HG03039 (cell line): Measurements from ENCODE around the gene KIF1A.
"Not testable (repeated sequence)": the region's sequence is repeated elsewhere in the genome, so short reads cannot be mapped to it uniquely, and the experiment has no call there.

ENCODE experiments used
- ATAC-seq: cut with Tn5 transposase; IDR thresholded peaks from one replicate; pipeline ENCODE4 v1.9.1; 2021; ENCODE audit warnings: mild to moderate bottlenecking, moderate library complexity; ENCODE audit not compliant: unreplicated experiment

Gene KIF1A

DNA sequence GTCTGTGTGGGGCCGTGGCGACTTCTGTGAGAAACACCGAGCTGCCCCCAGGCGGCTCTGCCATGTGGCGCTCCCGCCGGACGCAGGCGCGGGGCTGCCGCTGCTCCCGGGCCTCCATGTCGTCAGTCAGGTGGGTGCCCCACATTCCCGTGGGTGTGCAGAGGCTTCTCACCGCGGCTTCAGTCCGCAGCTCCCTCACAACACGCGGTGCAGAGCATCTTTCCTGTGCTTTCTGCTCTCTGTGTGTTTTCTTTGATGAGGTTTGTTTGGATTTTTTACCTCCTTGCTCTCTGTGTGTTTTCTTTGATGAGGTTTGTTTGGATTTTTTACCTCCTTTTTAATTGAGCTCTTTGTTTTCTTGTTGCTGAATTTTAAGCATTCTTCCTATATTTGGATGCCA lies 115.4 kb downstream of the KIF1A start:
- ATAC-seq = no peak

DNA sequence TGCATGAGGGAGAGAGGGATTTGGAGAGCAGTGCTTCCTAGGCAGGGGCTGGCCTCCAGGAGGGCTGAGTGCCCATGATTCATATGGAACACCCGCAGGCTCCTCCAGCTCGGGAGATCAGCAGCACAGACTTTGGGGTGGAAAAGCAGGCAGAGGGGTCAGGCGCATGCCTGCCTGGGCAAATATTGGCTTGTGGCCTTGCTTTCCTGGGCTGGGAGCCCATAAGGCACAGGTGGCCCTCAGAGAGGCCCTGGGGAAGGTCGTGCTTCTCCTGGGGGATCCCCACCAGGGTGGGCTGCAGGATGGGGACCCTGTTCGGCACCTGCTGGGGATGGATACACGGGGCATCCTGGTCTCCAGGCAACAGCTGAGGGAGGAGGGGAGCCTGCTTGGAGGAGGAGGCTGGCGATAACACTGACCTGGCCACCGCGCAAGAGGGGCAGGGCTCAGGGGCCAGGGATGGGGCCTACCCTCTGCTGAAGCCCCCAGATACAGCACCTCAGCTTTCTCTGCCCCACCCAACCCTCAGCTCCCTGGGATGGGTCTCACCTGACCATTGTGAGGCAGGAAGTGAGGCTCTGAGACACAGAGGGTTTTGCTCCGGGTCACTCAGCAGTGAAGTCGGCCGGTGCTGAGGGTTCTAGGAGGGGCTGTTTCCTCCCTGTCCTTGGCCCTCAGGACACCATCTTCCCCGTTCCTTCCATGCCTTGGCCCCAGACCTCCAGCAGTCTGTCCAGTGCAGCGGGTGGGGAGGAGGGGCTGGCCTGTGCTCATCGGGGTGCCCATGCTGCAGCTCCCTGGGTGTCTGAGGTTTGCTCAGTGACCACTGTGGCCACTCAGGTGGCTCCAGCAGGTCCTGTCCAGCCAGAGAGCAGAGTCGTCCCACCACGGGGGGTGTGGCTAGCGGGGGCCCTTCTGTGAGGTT lies 116.3 kb downstream of the KIF1A start:
- no peak for ATAC-seq

DNA sequence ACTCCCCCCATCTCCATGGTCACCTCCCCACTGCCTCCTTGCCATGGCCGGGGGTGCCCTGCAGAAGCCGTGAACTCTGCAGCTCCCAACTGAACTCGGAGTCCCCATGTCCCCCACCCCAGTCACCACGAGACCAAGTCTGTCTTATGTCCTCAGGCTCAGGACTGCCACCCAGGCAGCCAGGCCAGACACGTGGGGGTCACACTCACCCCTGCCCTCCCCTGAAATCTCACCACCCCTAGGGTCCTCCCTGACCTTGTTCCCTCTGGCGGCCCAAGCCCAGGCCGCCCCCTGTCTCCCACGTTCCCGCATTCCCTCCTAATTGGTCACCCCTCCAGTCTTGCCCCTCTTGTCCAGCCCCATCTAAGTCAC lies 117.4 kb downstream of the KIF1A start:
- ATAC-seq = no peak

DNA sequence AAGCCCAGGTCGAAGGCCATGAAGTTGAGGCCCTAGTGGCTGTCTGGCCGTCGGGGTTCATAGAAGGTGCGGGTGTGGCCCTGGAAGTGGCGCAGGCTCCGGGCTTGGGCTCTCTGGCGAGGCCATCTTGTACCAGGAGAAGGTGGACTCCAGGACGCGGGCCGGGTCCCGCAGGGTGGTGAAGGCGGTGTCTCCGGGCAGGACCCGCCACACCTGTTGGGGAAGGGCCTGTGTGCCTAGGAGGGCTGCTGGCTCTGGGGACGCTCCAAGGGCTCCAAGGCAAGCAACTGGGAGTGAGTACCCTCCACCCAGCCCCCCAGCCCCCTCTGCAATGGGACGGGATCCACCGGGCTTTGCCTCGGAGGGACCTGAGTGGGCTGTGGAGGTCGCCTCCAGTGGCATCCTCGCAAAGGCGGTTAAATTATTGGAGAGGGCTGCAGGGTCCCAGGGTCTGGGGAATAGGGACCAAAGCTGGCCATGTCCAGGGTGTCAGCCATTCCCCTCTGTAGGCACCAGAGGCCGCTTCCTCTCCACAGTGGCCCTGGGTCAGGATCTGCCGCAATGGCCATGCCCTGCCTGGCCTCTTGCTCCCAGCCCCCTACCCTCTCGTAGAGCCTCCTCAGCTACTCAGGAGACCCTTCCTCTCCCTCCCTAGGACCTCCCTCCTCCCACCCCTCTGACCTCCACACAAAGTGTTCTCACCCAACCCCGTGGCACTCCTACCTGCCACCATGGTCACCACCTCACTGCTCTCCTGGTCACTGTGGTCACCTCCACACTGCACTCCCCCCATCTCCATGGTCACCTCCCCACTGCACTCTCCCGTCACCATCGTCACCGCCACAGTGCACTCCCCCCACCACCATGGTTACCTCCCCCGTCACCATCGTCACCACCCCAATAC lies 118.0 kb downstream of the KIF1A start:
- ATAC-seq = no peak

DNA sequence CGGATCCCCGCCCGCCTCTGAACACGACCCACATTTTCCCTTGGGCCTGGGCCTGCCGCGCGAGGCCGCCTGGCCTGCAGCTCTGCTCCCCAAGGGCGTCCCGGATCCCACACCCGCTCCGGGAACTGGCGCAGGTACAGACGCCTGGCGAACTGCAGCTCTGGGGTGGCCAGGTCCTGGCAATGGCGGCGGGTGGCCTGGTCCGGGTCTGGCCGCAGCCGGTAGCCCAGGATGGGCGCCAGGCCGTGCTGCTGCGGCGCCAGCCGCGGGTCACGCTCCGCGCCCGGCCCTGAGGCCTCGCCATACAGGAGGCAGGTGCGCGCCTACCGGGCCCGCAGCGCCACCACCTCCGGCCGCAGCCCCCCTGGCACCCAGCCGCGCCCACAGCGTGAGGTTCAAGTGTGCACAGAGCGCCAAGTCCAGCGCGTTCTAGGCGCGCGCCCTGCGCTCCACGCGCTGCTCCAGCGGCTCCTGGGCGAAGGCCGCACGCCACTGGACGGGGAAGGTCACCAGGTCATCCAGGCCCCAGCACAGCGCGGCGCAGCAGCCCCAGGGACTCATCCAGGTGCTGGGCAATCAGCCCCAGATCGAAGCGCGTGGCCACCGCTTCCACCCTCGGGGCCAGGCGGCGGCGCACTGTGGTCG lies 118.8 kb downstream of the KIF1A start:
- no peak for ATAC-seq

- ATAC-seq = not testable (repeated sequence)
These were observed 119.4 kb downstream of the KIF1A start for GRCh38 chr2:240700616-240701015.

DNA sequence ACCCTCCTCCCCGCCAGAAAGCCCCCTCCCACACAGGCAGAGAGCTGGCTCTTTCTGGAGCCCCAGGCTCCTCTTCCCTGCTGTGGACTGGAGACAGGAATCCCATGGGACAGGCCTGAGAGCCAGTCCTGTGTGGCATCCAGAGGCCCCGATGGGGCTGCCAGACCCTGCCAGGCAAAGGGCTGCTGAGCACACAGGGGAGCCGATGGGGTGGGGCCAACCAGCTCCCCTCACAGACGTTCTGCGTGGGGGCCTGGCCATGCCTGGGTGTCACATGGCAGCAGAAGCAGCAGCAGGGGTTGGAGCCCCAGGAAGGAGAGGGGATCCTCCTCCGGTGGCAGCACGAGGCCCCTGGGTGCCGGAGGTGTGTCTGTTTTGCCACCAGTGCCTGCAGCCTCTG lies 120.2 kb downstream of the KIF1A start:
- ATAC-seq = not testable (repeated sequence)

- ATAC-seq = not testable (repeated sequence)
These were observed 121.0 kb downstream of the KIF1A start for GRCh38 chr2:240698852-240699561.

- ATAC-seq = not testable (repeated sequence)
These were observed 123.5 kb downstream of the KIF1A start for GRCh38 chr2:240696469-240696868.

GRCh38 chr2:240695593-240695992 lies 124.4 kb downstream of the KIF1A start:
- not testable (repeated sequence) for ATAC-seq

DNA sequence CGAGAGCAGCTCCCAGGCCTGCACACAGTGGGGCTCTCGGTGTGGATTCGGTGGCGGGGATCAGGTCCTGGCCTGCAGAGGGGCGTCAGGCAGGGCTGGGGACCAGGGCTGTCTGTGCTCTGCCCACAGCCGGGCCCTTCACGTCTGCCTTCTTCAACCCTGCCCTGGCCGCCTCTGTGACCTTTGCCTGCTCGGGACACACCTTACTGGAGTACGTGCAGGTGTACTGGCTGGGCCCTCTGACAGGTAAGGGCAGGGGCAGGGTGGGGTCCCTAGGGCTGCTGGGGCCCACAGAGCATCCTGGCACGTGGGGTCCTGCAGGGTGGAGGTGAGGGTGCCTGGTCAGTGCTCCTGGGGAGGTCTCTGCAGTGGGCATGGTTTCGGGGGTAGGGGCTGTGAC lies 125.7 kb downstream of the KIF1A start:
- not testable (repeated sequence) for ATAC-seq

- ATAC-seq = not testable (repeated sequence)
These were observed 127.1 kb downstream of the KIF1A start for GRCh38 chr2:240692583-240693561.

DNA sequence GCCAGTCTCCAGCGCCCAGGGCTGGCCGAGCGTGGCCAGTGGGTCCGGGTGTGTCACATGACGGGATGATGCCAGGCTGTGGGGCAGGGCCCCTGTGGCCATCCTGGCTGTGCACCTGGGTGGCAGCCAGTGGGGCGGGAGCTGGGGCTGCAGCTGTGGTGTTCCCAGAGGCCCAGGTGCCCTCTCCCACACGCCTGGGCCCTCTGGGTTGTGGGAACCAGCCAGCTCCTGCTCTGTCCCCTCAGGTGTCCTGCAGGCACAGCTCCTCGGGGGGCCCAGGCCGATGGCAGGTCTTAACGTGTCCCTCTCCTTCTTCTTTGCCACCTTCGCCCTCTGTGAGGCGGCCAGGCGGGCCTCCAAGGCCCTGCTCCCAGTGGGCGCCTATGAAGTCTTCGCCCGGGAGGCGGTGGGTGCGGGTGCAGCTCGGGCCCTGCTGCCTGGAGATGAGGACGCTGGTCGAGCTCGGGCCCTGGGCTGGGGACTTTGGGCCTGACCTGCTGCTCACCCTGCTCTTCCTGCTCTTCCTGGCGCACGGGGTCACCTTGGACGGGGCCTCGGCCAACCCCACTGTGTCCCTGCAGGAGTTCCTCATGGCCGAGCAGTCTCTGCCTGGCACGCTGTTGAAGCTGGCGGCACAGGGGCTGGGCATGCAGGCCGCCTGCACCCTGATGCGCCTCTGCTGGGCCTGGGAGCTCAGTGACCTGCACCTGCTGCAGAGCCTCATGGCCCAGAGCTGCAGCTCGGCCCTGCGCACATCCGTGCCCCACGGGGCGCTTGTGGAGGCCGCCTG lies 128.2 kb downstream of the KIF1A start, which contains the start of gene AQP12A:
Gene AQP12A (plus strand): TSS at position 236 of the 790 bp plus-strand sequence. CDS start 48 bp downstream, at position 284.
- ATAC-seq = not testable (repeated sequence)

DNA sequence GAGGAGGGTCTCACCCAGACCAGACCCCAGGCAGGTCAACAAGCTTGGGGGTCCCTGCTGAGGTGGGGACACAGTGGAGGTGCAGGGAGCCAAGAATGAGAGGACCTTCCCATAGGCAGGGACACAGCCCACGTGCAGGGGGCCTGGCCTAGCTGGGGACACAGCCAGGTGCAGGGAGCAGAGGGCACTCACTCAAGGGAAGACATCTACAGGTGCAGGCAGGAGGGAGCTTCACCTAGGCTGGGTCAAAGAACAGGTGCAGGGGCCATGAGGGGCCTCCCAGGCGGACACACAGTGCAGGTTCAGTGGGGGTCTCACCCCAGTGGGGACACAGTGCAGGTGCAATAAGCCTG lies 129.0 kb downstream of the KIF1A start:
- ATAC-seq = not testable (repeated sequence)

DNA sequence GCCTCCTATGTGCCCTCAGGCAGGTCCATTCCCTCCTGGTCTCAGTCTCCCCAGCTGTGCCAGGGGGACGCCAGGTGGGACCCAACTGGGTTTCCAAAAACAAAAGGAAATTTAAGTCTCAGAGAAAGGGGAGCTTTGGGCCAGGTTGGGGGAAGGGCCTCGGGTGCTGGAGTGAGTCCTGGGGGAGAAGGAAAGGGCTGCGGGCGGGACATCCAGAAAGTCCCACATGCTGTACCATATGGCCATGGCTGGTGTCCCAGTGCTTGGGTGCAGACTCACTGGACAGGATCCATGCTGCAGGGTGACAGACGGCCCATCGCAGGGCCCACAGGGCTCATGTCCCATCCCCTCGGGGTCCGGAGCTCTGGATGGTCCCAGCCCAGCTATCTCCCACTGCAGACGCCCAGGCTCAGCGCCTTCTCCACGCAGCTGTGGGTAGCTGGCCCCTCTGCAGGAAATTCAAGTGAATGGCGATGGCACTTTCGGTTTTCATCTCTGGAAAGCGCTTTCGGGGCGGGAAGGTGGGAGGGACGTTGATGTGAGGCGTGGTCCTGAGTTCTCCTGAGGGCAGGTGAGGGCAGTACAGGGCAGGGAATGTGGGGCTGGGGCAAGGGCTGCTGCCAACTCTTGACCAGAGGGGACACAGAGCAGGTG lies 129.5 kb downstream of the KIF1A start:
- ATAC-seq = not testable (repeated sequence)

DNA sequence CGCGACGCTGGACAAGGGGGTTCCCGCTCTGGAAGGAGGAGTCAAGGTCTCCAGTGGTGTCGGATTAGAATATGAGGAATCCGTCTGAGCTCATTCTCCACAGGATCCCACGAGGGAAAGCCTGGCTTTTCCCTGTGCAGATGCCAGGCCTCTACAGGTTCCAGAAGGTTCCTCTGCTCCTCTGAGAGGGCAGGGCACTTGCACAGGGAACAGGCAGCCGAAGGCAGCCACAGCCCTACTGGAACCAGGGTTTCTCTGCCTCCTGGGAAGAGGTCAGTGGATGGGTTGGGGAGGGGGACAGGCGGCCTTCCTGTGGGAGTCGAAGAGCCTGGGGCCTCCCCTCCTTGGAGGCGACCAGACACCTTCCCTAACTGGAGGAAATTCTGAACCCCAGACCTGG lies 130.0 kb downstream of the KIF1A start:
- no peak for ATAC-seq

GRCh38 chr2:240688553-240688919 lies 131.5 kb downstream of the KIF1A start:
- no peak for ATAC-seq
